Fibroblast of skin of right biceps (primary cell): ENCODE data around the gene PLCB4.

ENCODE experiments used
- DNase-seq: peaks from one replicate; pipeline ENCODE4 v3.0.0-alpha.2; 2013

The PLCB4 gene

GRCh38 chr20:9230406-9230805, 161.5 kb downstream of the PLCB4 start:
- DNase-seq = no peak

- DNase-seq = no peak
Observed at GRCh38 chr20:9233804-9234203, 164.9 kb downstream of the PLCB4 start.

GRCh38 chr20:9235518-9235917, 166.6 kb downstream of the PLCB4 start:
- DNase-seq = peak; percentile 49

- no peak for DNase-seq
Observed at GRCh38 chr20:9236458-9236857, 167.6 kb downstream of the PLCB4 start.

- DNase-seq = peak; percentile 90
Observed at GRCh38 chr20:9241232-9241692, 172.4 kb downstream of the PLCB4 start.

- no peak for DNase-seq
Observed at GRCh38 chr20:9241721-9242427, 173.0 kb downstream of the PLCB4 start.

GRCh38 chr20:9243986-9244385, 175.1 kb downstream of the PLCB4 start:
- peak; percentile 36 for DNase-seq

GRCh38 chr20:9244811-9245210, 175.9 kb downstream of the PLCB4 start:
- DNase-seq = no peak

- no peak for DNase-seq
Observed at GRCh38 chr20:9246731-9247130, 177.8 kb downstream of the PLCB4 start.

- DNase-seq = no peak
Observed at GRCh38 chr20:9250511-9250910, 181.6 kb downstream of the PLCB4 start.

- DNase-seq = no peak
Observed at GRCh38 chr20:9253006-9253539, 184.2 kb downstream of the PLCB4 start.

GRCh38 chr20:9255171-9255570, 186.3 kb downstream of the PLCB4 start:
- DNase-seq = no peak

- no peak for DNase-seq
Observed at GRCh38 chr20:9256393-9256792, 187.5 kb downstream of the PLCB4 start.

- no peak for DNase-seq
Observed at GRCh38 chr20:9258901-9259300, 190.0 kb downstream of the PLCB4 start.

- DNase-seq = no peak
Observed at GRCh38 chr20:9260027-9260426, 191.1 kb downstream of the PLCB4 start.

GRCh38 chr20:9261781-9262180, 192.9 kb downstream of the PLCB4 start:
- no peak for DNase-seq

- no peak for DNase-seq
Observed at GRCh38 chr20:9262653-9263194, 193.8 kb downstream of the PLCB4 start.

GRCh38 chr20:9269280-9269971, 200.5 kb downstream of the PLCB4 start:
- peak; percentile 41 for DNase-seq

- peak; percentile 73 for DNase-seq
Observed at GRCh38 chr20:9270831-9271230, 201.9 kb downstream of the PLCB4 start.

- no peak for DNase-seq
Observed at GRCh38 chr20:9276966-9277468, 208.1 kb downstream of the PLCB4 start.

GRCh38 chr20:9279918-9280401, 211.1 kb downstream of the PLCB4 start:
- DNase-seq = no peak

GRCh38 chr20:9280666-9281065, 211.8 kb downstream of the PLCB4 start:
- DNase-seq = no peak

- no peak for DNase-seq
Observed at GRCh38 chr20:9281803-9282202, 212.9 kb downstream of the PLCB4 start.

GRCh38 chr20:9285617-9286016, 216.7 kb downstream of the PLCB4 start:
- DNase-seq = no peak
